T1000 (cell line): ENCODE measurements around the gene BBS10.
"Not testable (repeated sequence)": the region's sequence is repeated elsewhere in the genome, so short reads cannot be mapped to it uniquely, and the experiment has no call there.

ENCODE experiments used
- DNase-seq: peaks from one replicate; lab custom pipeline; 2025; ENCODE audit warnings: mixed read lengths; lab: John Stamatoyannopoulos, UW

Gene BBS10

DNA sequence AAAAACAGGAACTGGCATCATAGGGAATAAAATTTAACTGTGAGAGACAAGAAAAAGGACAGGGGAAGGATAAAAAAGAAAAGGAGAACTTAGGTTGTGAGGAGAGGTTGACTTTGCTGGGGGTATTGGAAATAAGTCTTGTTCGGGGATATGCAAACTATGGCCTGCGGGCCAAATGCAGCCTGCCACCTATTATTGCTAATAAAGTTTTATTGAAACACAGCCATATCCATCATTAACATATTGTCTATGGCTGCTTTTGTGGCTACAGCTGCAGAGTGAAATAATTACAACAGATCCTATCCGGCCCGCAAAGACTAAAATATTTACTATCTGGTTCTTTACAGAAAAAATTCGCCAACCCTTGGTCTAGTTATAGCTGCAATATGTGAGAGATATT lies 18.6 kb downstream of the BBS10 start:
- no peak for DNase-seq

- DNase-seq: peak; percentile 35
Measured at GRCh38 chr12:76329159-76329558, 19.1 kb downstream of the BBS10 start.

DNA sequence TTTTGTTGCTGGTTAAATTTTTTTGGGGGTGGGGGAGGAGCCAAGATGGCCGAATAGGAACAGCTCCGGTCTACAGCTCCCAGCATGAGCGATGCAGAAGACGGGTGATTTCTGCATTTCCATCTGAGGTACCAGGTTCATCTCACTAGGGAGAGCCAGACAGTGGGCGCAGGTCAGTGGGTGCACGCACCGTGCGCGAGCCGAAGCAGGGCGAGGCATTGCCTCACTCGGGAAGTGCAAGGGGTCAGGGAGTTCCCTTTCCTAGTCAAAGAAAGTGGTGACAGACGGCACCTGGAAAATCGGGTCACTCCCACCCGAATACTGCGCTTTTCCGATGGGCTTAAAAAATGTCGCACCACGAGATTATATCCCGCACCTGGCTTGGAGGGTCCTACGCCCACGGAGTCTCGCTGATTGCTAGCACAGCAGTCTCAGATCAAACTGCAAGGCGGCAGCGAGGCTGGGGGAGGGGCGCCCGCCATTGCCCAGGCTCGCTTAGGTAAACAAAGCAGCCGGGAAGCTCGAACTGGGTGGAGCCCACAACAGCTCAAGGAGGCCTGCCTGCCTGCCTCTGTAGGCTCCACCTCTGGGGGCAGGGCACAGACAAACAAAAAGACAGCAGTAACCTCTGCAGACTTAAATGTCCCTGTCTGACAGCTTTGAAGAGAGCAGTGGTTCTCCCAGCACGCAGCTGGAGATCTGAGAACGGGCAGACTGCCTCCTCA lies 28.5 kb downstream of the BBS10 start:
- DNase-seq: not testable (repeated sequence)

GRCh38 chr12:76318773-76319594 lies 29.2 kb downstream of the BBS10 start:
- DNase-seq: no peak

GRCh38 chr12:76317976-76318375 lies 30.2 kb downstream of the BBS10 start:
- DNase-seq: no peak

DNA sequence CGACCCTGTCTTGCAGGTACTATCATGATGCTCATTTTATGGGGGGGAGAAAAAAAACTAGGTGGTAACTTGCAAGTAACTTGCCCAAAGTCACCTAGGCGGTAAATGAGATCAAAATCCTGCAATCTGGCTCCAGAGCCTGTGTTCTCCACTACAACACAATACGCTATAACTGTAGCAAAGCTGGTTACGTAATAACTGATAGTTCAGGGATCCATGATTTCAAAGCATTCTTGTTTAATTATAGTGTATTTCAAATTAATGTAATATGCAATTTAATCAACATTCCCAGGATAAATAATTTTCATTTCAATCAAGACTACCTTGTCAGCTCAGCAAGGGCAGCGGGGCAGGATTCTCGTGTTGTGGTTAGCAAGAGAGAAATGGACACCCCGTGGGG lies 31.7 kb downstream of the BBS10 start:
- DNase-seq: no peak

DNA sequence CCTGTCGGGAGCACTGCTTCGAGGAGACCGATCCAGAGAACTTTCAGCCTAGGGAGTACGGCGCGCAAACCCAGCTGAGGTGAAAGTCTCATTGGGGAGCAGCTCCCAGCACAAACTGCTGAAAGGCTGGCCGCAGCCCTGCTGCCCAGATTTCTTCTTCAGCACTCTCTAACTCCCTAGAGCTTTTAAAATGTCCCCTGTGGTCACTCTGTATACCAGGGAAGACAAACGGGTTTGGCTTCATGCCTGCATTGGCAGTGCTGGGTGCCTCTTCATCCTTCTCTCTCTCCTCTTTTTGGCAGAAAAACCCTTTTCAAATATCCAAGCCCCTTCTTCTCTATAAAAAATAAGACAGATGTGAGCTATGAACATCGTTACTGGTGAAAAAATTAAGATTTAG lies 34.9 kb downstream of the BBS10 start:
- no peak for DNase-seq

DNA sequence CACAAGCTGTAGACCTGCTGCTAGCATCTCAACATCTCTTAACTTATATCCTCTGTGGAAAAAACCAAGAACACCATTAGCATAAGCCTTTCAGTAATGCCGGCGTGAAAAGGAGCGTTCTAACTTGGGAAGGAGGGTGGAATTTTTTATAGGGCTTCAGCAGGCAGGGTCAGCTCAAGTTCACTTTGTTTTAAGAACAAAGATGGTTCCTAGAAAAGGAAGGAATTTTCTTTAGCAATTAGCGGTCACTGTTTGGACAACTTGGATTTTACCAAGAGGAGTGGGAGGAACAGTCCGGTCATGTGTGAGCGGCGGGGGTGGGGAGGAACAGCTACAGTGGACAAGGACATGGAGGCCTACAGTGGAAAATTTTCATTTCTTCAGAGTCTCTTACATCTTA lies 35.9 kb downstream of the BBS10 start:
- DNase-seq: no peak

DNA sequence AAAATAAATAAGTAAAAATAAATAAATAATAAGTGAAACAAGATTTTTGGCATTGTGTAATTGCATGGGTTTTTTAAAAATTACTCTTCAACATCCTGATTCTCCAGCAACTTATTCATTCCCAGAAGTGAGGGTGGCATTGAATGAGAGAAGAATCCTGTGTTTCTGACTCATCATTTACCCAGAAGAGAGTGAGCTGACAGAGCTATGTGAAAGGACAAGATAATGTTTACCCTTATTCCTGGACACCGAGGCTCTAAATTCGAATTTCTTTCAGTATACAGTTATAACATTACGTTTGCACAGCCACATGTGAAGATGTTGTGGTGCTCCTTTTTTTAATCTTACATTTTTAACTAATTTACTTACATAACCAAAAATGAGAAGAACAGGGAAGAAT lies 36.4 kb downstream of the BBS10 start:
- DNase-seq: no peak

GRCh38 chr12:76310110-76310509 lies 38.1 kb downstream of the BBS10 start:
- DNase-seq: no peak

DNA sequence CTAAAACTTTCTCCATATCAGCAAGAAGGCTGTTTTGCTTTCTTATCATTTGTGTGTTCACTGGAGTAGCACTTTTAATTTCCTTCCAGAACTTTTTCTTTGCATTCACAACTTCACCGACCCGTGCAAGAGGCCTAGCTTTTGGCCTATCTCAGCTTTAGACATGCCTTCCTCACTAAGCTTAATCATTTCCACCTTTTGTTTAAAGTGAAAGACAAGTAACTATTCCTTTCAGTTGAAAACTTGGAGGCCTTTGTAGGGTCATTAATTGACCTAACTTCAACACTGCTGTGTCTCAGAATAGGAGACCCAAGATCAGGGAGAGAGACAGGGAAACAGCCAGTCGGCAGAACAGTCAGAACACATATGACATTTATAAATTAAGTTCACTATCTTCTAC lies 39.3 kb downstream of the BBS10 start:
- DNase-seq: no peak

DNA sequence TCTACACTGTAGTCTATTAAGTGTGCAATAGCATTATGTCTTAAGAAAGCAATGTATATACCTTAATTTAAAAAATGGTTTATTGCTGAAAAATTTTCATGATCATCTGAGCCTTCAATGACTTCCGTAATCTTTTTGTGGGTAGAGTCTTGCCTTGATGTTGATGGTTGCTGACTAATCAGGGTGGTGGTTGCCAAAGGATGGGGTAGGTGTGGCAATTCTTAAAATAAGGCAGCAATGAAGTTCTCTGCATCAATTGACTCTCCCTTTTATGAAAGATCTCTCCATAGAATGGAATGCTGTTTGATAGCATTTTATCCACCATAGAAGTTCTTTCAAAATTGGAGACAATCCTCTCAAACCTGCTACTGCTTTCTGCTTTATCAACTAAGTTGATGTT lies 41.1 kb downstream of the BBS10 start:
- DNase-seq: no peak

DNA sequence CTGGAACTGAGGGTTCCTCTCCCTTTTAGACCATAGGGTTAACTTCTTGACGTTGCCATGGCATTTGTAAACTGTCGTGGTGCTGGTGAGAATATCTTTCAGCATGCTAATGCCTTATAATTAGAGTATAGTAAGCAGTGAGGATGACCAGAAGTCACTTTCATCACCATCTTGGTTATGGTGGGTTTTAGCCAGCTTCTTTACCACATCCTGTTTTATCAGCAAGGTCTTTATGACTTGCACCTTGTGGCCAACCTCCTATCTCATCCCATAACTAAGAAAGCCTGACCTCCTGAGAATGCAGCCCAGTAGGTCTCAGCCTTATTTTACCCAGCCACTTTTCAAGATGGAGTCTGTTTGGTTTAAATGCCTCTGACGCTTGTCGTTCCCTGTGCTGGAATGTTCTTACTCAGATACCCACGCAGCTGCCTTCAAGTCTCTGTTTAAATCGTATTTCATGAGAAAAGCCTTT lies 44.2 kb downstream of the BBS10 start:
- no peak for DNase-seq

DNA sequence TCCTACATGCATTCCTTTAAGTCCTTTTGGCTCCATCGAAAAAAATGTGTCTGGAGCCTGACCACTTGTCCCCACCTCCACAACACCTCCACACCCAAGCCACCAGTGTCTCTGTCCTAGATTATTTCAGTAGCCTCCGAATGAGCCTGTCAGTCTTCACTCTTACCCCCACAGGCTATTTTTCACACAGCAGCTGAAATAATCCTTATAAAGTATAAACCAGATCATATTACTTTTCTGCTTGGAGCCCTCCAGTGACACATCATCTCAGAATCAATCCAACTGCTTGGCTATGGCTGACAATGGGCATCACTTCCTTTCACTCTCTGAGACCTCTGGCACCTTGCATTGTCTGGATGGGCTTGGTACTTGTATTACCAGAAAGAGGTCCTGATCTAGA lies 44.9 kb downstream of the BBS10 start:
- DNase-seq: no peak

DNA sequence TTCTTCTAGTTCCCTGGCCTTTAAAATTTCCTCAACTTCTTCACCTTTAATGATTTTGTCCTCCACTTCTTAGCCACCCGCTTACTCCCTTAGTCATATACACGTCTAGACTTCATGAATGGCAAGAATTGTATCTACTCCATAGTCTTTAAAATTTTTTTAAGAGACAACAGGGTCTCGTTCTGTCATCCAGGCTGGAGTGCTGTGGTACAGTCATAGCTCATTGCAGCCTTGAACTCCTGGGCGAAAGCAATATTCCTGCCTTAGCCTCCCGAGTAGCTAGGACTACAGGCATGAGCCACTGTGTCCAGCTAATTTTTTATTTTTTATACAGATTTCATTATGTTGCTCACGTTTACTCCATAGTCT lies 47.9 kb downstream of the BBS10 start:
- DNase-seq: no peak

DNA sequence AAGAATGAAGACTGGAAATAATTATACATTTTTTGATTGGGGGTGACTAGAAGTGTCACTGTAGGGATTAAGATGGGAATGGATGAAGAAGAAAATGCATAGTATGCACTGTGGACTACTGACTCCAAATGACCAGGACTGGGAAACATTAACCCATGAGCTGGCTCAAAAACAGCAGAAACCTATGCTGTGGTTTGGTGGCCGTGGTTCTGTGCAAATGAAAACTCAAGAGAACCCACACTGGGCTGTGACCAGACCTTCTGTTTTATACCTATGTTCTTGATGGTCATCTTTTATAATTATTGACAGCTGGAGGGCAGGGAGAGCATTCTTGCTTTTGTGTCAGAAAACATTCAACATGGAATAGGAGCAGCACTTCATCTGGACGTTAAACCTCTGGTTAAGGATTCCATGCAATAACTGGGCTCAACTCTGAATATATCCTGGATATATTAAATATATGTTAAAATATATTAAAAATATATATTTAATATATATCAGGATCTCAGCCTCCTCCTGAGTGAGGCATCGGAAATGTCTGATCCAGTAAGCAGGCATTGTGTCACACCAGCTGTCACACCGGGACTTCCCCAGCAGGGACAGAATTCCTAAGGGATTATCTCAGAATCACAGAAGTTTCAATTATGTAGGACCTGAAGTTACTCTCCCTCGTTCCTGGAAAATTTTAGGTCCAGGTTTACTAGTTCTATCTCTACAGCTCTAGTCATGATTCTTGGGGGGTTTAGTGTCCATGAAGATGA lies 48.5 kb downstream of the BBS10 start:
- DNase-seq: no peak
